NCI-H1092 treated with DMSO at 0.1 percent for 48 hours (cell line): ENCODE results near the gene MARVELD3.
"Not testable (repeated sequence)": the region's sequence is repeated elsewhere in the genome, so short reads cannot be mapped to it uniquely, and the experiment has no call there.

Source experiments
- DNase-seq: peaks from one replicate; lab custom pipeline; 2025; lab: John Stamatoyannopoulos, UW

MARVELD3 gene

GRCh38 chr16:71671165-71671564 is 45.2 kb downstream of the MARVELD3 start:
- no peak for DNase-seq

DNA sequence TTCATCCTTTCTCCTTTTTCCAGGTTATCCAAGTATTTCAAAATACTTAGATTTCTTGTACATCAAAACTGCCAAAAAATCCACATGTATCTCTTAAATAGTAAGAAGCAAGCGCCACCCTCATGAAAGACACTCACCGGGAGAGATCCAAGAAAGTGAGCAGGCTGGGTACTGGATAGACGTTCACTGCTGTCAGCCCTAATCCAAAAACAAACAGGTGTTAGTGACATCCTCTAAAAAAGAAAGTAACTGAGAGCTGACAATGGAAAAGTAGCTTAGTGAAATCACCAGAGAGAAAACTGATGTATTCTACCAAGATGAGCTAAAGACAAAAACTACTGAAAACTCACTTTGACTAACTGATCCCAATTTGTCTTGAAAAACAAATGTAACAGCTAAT is 46.1 kb downstream of the MARVELD3 start:
- no peak for DNase-seq

DNA sequence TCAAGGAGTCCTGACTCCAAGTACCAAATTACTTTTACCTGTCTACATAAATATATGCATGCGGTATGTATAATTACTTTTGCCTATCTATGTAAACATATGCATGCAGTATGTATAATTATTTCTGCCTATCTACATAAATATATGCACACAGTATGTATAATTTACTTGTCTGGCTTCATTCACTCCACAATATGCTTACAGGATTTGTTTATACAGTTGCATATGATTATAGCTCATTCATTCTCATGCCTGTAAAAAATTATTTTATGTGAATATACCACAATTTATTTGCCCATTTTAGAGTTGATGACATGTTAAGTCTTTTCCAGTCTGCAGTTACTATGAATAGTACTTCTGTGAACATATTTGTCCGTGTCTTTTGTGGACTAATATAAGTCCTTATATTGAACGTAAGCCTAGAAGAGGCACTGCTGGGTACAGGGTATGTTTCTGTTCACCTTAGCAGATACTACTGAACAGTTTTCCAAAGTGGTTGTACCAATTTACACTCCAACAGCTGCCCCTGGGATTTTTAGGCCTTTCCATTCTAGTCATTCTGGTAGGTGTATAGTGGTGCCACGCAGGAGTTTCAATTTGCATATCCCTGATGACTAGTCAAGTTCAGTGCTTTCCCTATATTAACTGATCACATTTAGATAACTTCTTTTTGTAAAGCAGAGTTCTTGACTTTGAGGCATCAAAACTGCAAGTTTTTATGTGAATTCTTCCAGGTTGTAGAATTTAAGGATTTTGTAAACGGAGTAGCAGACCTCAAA is 47.0 kb downstream of the MARVELD3 start:
- no peak for DNase-seq

DNA sequence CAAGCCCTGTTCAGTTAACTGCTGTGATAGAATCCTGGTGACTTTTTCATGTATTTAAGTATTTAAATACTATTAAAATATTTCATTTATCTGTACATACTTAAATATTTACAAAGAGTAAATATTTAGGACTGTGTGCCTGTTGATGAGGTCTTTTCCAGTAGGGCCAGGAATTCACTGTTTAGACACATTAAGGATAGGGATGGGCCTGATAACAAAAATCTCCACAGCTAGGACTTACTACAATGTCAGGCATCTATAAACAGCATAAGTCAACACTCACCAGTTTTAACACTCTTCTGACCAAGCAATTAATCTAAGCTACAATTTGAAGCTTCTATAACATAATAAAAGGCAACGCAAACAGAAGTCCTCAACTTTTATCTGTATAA is 47.6 kb downstream of the MARVELD3 start:
- no peak for DNase-seq

DNA sequence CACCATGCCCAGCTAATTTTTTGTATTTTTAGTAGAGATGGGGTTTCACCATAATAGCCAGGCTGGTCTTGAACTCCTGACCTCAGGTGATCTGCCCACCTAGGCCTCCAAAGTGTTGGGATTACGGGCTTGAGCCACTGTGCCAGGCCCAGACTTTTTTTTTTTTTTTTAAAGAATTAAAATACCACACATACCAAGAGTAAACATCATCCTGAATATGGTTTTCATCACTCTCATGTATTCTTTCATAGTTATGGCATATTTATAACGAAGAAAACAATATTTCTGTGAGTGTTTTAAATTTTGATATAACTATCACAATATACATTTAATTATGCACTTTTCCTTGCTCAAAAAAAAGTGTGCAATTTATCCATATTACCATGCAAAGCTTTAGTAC is 48.2 kb downstream of the MARVELD3 start:
- DNase-seq: no peak

- DNase-seq: no peak
Observed at GRCh38 chr16:71675380-71675779, 49.4 kb downstream of the MARVELD3 start.

DNA sequence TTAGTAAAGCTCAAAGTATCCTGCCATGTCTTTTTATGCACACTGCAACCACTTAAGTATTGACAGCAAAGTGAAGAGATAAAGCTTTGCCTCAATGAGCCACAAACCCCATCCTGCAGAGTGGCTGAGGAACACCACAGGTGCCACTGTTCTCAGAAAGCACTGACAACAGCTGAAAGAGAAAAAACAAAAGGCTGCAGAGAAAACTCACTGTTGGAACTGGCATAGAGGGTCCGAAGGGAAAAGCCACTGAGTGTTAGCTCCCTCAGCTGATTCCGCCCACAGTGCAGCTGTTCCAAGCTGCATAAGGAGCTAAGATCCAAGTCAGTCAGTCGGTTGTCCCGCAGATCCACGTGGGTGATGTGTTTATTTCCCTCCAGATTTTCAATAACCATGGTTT is 50.3 kb downstream of the MARVELD3 start:
- no peak for DNase-seq

GRCh38 chr16:71681360-71681759 is 55.4 kb downstream of the MARVELD3 start:
- no peak for DNase-seq

DNA sequence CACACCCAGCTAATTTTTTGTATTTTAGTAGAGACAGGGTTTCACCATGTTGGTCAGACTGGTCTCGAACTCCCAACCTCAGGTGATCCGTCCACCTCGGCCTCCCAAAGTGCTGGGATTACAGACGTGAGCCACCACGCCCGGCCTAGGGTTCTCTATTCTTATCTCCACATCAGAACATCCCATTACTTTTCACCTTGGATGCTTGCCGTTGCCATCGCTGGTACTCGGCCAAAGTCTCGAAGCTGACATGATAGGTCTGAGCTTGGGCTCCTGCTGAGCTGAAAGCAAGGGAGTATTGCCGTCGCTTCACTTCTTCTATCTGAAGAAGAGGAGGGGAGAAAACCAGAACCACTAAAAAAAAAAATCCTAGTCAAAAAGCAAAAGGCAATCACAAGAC is 58.3 kb downstream of the MARVELD3 start:
- not testable (repeated sequence) for DNase-seq
